K562 treated with DMSO at 1 percent for 48 hours (cell line): ENCODE measurements around the gene TUBAL3. TPM values are rescaled to one million over a fixed set of nuclear protein-coding genes. Genes with fewer than 3 reads are reported as not detected.

Source experiments
- total RNA-seq: library from RNA; unstranded; fragments of 300-600 nt; gene quantifications from 2 replicates; pipeline ENCODE4 v1.2.3, GENCODE V29; 2022; ENCODE audit warnings: low replicate concordance; ENCODE audit errors: extremely low read depth

The TUBAL3 gene
- not detected in 2 replicates for total RNA-seq

GRCh38 chr10:5404208-5405041 lies at the start of gene TUBAL3:
TSS of gene TUBAL3 (minus strand) at chr10:5404828. CDS start at chr10:5404792, 36 bp downstream.

GRCh38 chr10:5412277-5412941 lies 7.8 kb upstream of the TUBAL3 start, which contains the start of gene NET1:
TSS of gene NET1 (plus strand) at chr10:5412557. CDS start at chr10:5412693, 136 bp downstream.

GRCh38 chr10:5364890-5365338 lies 39.7 kb downstream of the TUBAL3 start, which contains the start of gene UCN3:
TSS of gene UCN3 (plus strand) at chr10:5364966. CDS start at chr10:5373721, 8,755 bp downstream.

Other genes starting within 250 kb of the TUBAL3 start
- not detected in 2 replicates for gene AKR1C8, start 219.7 kb downstream of the TUBAL3 start, total RNA-seq
- not detected in 2 replicates for gene AKR1C4, start 208.0 kb downstream of the TUBAL3 start, total RNA-seq
- gene UCN3, start 39.9 kb downstream of the TUBAL3 start, total RNA-seq = not detected in 2 replicates
- gene NET1, start 7.7 kb upstream of the TUBAL3 start, total RNA-seq = 108 TPM in 1 of 2 replicates, not detected in the other
- gene CALML5, start 94.7 kb upstream of the TUBAL3 start, total RNA-seq = not detected in 2 replicates
- gene CALML3, start 120.1 kb upstream of the TUBAL3 start, total RNA-seq = not detected in 2 replicates